ENCODE data around the gene CDKN2AIP.

CDKN2AIP gene

GRCh38 chr4:183409934-183410333 is 34.5 kb upstream of the CDKN2AIP start:
- H3K9me3 ChIP-seq = no peaks in the 10 kb centered on the region
- H3K27me3 ChIP-seq = no peaks in the 10 kb centered on the region
- no peak overlapping the region for H3K4me3 ChIP-seq (ENCODE audit: low read depth, low read length)
- TF ChIP-seq CTCF (IDR thresholded peaks at IDR 0.05; ENCODE audit: low read depth, low read length) = no peak
- no peaks in the 10 kb centered on the region for H3K36me3 ChIP-seq
- DNase-seq = no peak
- H3K4me1 ChIP-seq = no peaks in the 10 kb centered on the region

DNA sequence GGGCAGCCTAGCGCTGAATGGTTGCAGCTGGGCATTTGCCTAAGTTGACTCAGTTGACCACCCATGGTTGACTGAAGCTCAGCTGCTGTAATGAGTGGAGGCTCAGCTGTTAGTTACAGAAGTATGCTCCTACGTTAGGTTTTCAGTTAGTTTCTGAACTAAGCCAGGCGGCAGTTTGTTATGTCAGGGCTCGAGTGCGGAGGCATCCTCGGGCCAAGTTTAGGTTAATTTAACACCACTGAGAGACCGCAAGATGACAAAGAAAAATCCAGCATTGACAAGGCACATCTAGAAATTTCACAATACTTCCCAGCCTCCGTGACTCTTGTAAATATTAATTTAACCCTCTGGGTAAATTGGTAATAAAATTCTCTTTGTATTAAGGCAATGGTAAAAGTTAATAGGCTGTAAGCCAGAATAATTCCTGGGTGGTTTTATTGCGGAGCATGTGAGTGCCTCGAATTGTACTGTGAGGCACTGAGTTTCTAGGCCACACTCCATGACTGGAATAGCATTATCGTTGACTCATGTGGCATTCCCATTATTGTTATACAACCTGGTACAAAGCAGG is 33.1 kb upstream of the CDKN2AIP start:
- Histone ChIP-seq H3K9me3 (no peaks in the 10 kb centered on the region), H3K4me1 (no peaks in the 10 kb centered on the region), H3K36me3 (no peaks in the 10 kb centered on the region), H3K4me3 (ENCODE audit: low read depth, low read length) (no peak overlapping the region), H3K27me3 (no peaks in the 10 kb centered on the region)
- TF ChIP-seq CTCF (IDR thresholded peaks at IDR 0.05; ENCODE audit: low read depth, low read length) = no peak
- DNase-seq = no peak

GRCh38 chr4:183412821-183413220 is 31.6 kb upstream of the CDKN2AIP start:
- H3K4me1 ChIP-seq = no peaks in the 10 kb centered on the region
- H3K9me3 ChIP-seq = no peaks in the 10 kb centered on the region
- DNase-seq = no peak
- H3K36me3 ChIP-seq = no peaks in the 10 kb centered on the region
- no peak for TF ChIP-seq CTCF (IDR thresholded peaks at IDR 0.05; ENCODE audit: low read depth, low read length)
- no peak overlapping the region for H3K4me3 ChIP-seq (ENCODE audit: low read depth, low read length)
- H3K27me3 ChIP-seq = no peaks in the 10 kb centered on the region

DNA sequence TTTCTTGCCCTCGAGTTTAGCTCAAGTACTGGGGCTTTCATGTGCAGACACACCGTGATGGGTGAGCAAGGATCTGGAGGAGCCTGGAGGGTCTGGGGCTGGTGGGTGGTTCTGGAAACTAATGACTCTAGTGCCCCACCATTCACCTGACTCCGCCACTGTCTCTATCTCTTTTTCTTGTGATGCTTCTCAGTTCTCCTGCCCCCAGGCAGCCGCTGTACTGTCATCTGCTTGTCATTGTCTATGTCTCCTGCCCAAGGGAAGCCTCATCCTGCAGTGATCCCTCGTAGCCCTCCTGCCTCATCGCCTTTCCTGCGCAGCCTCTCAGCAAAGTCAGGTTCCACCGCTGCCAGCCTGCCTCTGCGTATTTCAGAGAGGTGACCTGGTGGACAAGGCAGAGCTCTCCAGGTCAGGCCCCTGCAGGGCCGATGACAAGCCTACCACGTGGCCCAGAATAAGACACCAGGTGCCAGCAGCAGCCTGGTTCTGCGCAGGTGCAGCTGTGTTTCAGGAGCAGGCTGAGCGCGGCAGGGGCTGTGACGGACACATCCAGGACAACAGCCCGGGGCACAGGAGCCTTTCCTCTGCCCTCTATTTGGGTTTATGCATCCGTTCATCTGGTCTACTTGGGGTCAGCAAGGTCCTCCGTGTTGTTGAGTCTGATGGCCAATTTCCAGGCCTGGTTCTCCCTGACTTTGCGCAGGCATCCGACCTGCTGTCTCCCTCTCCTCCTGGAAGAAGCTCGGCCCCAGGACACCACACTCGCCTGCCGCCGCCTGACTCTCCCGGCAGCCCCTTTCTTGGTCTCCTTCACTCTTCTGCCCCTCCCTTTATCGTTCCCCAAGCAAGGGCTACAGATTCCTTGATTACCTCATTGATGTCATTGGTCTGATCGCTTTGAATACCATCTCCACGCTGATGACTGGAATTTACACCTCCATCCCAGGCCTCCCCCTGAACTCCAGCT is 30.9 kb upstream of the CDKN2AIP start:
- H3K9me3 ChIP-seq = no peaks in the 10 kb centered on the region
- H3K36me3 ChIP-seq = no peaks in the 10 kb centered on the region
- no peak for TF ChIP-seq CTCF (IDR thresholded peaks at IDR 0.05; ENCODE audit: low read depth, low read length)
- H3K4me1 ChIP-seq = no peaks in the 10 kb centered on the region
- no peaks in the 10 kb centered on the region for H3K27me3 ChIP-seq
- DNase-seq = no peak
- H3K4me3 ChIP-seq (ENCODE audit: low read depth, low read length) = no peak overlapping the region

- Histone ChIP-seq H3K27me3 (no peaks in the 10 kb centered on the region), H3K4me3 (ENCODE audit: low read depth, low read length) (no peak overlapping the region), H3K36me3 (no peaks in the 10 kb centered on the region), H3K9me3 (no peaks in the 10 kb centered on the region), H3K4me1 (no peaks in the 10 kb centered on the region)
- DNase-seq = no peak
- no peak for TF ChIP-seq CTCF (IDR thresholded peaks at IDR 0.05; ENCODE audit: low read depth, low read length)
Observed at GRCh38 chr4:183416879-183417755, 27.3 kb upstream of the CDKN2AIP start.

All from BE2C (cell line).